GM12878 (cell line): ENCODE measurements around the gene FANCG. TPM values are rescaled to one million over a fixed set of nuclear protein-coding genes. Genes with fewer than 3 reads are reported as not detected.

Source experiments
- ATAC-seq: fragments of 200-7000 bp; cut with Tn5 transposase; 3 replicates; pipeline ENCODE4 v1.9.1; 2020; ENCODE audit warnings: mild to moderate bottlenecking, moderate library complexity
- BruUV-seq: library from RNA; stranded (reverse); fragments of 400-500 nt; replicated peaks from 2 replicates; lab custom pipeline; 2021; lab: Mats Ljungman, UMichigan
- CTCF ChIA-PET: fragments of 300-600 bp; sonication (Branson Sonifier 250); formaldehyde crosslinking; extraction: SDS; loops from one replicate; lab custom pipeline; 2021; ENCODE audit warnings: inconsistent platforms; lab: Yijun Ruan, JAX
- POLR2A ChIA-PET: fragments of 350-600 bp; formaldehyde crosslinking; extraction: SDS; loops from one replicate; lab custom pipeline; 2021; ENCODE audit warnings: inconsistent platforms; lab: Charles Lee
- RAD21 ChIA-PET: fragments of 300-600 bp; sonication (Branson Sonifier 250); formaldehyde crosslinking; loops from one replicate; lab custom pipeline; 2023; ENCODE audit warnings: antibody characterized with exemption; ENCODE audit not compliant: unreplicated experiment; lab: Charles Lee
- SMC1A ChIA-PET: fragments of 300-600 bp; sonication (Branson Sonifier 250); formaldehyde crosslinking; loops from one replicate; lab custom pipeline; 2023; ENCODE audit not compliant: unreplicated experiment, uncharacterized antibody; lab: Charles Lee
- DNase-seq: peaks from one replicate; pipeline ENCODE4 v3.0.0-alpha.2; 2011; ENCODE audit warnings: low read depth, low spot score
- FAIRE-seq: peaks from 3 replicates; lab custom pipeline; 2011; peaks lifted over from hg19 to GRCh38; lab: Jason Lieb, UNC
- H2AFZ ChIP-seq: 2 replicates; pipeline ENCODE4 v1.6.0; 2011; ENCODE audit warnings: low read depth, low read length, control low read depth; ENCODE audit not compliant: control insufficient read depth
- H3K27ac ChIP-seq: 2 replicates; pipeline ENCODE4 v1.5.1; 2011; ENCODE audit warnings: control low read depth; ENCODE audit not compliant: control insufficient read depth, insufficient read depth
- H3K27me3 ChIP-seq, 2 experiments: replicated peaks in 1 of 2; 2 replicates each; pipeline versions ENCODE4 v1.6.0 to v1.6.1; 2011; ENCODE audit warnings: low read length in 1 of 2; ENCODE audit not compliant: control insufficient read depth in 2 of 2, insufficient read depth in 2 of 2
- H3K36me3 ChIP-seq, 2 experiments: 2 replicates each; pipeline ENCODE4 v1.5.1; 2011; ENCODE audit warnings: low read length in 1 of 2; ENCODE audit not compliant: control insufficient read depth in 2 of 2, insufficient read depth in 2 of 2
- H3K4me1 ChIP-seq: 2 replicates; pipeline ENCODE4 v1.6.1; 2011; ENCODE audit warnings: mild to moderate bottlenecking, low read length, moderate library complexity, mixed read lengths; ENCODE audit not compliant: control insufficient read depth, insufficient read depth
- H3K4me2 ChIP-seq: 2 replicates; pipeline ENCODE4 v1.6.0; 2011; ENCODE audit warnings: control low read depth; ENCODE audit not compliant: control insufficient read depth, insufficient read depth
- H3K4me3 ChIP-seq: fragments of 200-600 bp; sonication (generic); 2 replicates; pipeline ENCODE4 v1.5.1; 2016
- H3K79me2 ChIP-seq: 2 replicates; pipeline ENCODE4 v1.6.0; 2011; ENCODE audit warnings: low read length; ENCODE audit not compliant: control insufficient read depth, insufficient read depth
- H3K9ac ChIP-seq: 2 replicates; pipeline ENCODE4 v1.8.0; 2011; ENCODE audit warnings: low read length, control low read depth, mixed read lengths; ENCODE audit not compliant: control insufficient read depth, insufficient read depth
- H3K9me3 ChIP-seq: replicated peaks from 3 replicates; pipeline ENCODE4 v1.5.1; 2011; ENCODE audit warnings: mild to moderate bottlenecking, low read length; ENCODE audit not compliant: control insufficient read depth, insufficient read depth
- H4K20me1 ChIP-seq: 2 replicates; pipeline ENCODE4 v1.6.0; 2011; ENCODE audit not compliant: control insufficient read depth, insufficient read depth
- CREB1 ChIP-seq: IDR thresholded peaks from 2 replicates; pipeline ENCODE4 v1.6.1; 2012; ENCODE audit warnings: low read depth, mild to moderate bottlenecking, inconsistent platforms
- EP300 ChIP-seq, 2 experiments: fragments of 150-350 bp in 1 of 2; IDR thresholded peaks; 2 replicates each; pipeline ENCODE4 v1.6.1; 2011 to 2012; ENCODE audit warnings: low read depth in 2 of 2, low read length in 2 of 2, borderline replicate concordance in 1 of 2, improper control_type of control experiment in 1 of 2, inconsistent platforms in 1 of 2; ENCODE audit not compliant: control insufficient read depth in 1 of 2
- HCFC1 ChIP-seq: fragments of 150-350 bp; IDR thresholded peaks from 2 replicates; pipeline ENCODE4 v1.6.1; 2014; ENCODE audit warnings: low read length
- LARP7 ChIP-seq: fragments of 450-650 bp; IDR thresholded peaks from 2 replicates; pipeline ENCODE4 v1.6.1; 2017; ENCODE audit warnings: mild to moderate bottlenecking
- ZNF384 ChIP-seq: IDR thresholded peaks from 2 replicates; pipeline ENCODE4 v1.6.1; 2012; ENCODE audit warnings: low read depth, mild to moderate bottlenecking, low read length, improper control_type of control experiment, borderline replicate concordance
- WGBS: methylation state at CpG from one replicate; pipeline ENCODE4 v1.1.6; 2016; ENCODE audit warnings: low lambda C conversion rate; ENCODE audit not compliant: insufficient replicate concordance, insufficient coverage; ENCODE audit errors: missing lambda C conversion rate; 5-methylcytosine and 5-hydroxymethylcytosine counted together
- in situ Hi-C: fragments of 300-500 bp; cut with MboI; formaldehyde crosslinking; loops from 9 replicates; pipeline ENCODE4 v1.14.3; 2018; ENCODE audit warnings: mixed read lengths
- intact Hi-C: fragments of 100-400 bp; cut with micrococcal nuclease; formaldehyde crosslinking; loops from one replicate; pipeline ENCODE4 v1.14.2; 2022; ENCODE audit not compliant: unreplicated experiment
- polyA plus RNA-seq, 11 experiments: library from polyadenylated mRNA; depleted of rRNA in 4 of 11; unstranded in 6 of 11; stranded (reverse) in 5 of 11; fragments of >200 nt; fragmentation: Nextera tagmentation in 4 of 11; fragmentation: Illumina TruSeq in 1 of 11; extraction: Ambion mirVana in 4 of 11; extraction: Trizol in 1 of 11; gene quantifications; 1 replicate in 1 of 11; 2 replicates in 10 of 11; pipeline versions ENCODE4 v1.2.1 to v1.2.3, GENCODE V29; 2011 to 2016; ENCODE audit warnings: inconsistent platforms in 2 of 11, missing spikeins in 2 of 11, low read depth in 1 of 11
- total RNA-seq, 4 experiments: library from RNA; depleted of rRNA in 3 of 4; stranded (reverse); fragments of >200 nt in 3 of 4; fragmentation: Illumina TruSeq in 1 of 4; extraction: Trizol in 1 of 4; gene quantifications; 2 replicates each; pipeline versions ENCODE4 v1.2.1 to v1.2.3, GENCODE V29; 2013 to 2021
- TF ChIP-seq, protein P1 (sequence below): fragments of 150-350 bp; IDR thresholded peaks from 2 replicates; pipeline ENCODE4 v1.6.1; 2014; ENCODE audit warnings: mild to moderate bottlenecking, low read depth, low read length
- TF ChIP-seq, protein P2 (sequence below): fragments of 450-650 bp; IDR thresholded peaks from 2 replicates; pipeline ENCODE4 v1.6.1; 2017; ENCODE audit warnings: low read depth, mild to moderate bottlenecking, moderate library complexity
- TF ChIP-seq, protein P3 (sequence below): fragments of 450-650 bp; IDR thresholded peaks from 2 replicates; pipeline ENCODE4 v1.6.1; 2016; ENCODE audit warnings: mild to moderate bottlenecking
- TF ChIP-seq, protein P4 (sequence below), 3 experiments: IDR thresholded peaks in 2 of 3; conservative IDR thresholded peaks in 1 of 3; 2 replicates each; pipeline ENCODE4 v1.5.1; 2011; ENCODE audit warnings: low read depth in 3 of 3, low read length in 3 of 3, mild to moderate bottlenecking in 3 of 3, control low read depth in 2 of 3, moderate library complexity in 2 of 3, inconsistent platforms in 1 of 3, mixed read lengths in 1 of 3; ENCODE audit not compliant: control insufficient read depth in 2 of 3, insufficient read depth in 1 of 3; ENCODE audit errors: extremely low read depth in 1 of 3

Gene FANCG
- total and polyA plus RNA-seq, 10 of the 15 experiments (the other 5 are each of a cell fraction or from before 2014, with no cell fraction given): 16.4 to 78.7 (median 45.4) TPM

DNA sequence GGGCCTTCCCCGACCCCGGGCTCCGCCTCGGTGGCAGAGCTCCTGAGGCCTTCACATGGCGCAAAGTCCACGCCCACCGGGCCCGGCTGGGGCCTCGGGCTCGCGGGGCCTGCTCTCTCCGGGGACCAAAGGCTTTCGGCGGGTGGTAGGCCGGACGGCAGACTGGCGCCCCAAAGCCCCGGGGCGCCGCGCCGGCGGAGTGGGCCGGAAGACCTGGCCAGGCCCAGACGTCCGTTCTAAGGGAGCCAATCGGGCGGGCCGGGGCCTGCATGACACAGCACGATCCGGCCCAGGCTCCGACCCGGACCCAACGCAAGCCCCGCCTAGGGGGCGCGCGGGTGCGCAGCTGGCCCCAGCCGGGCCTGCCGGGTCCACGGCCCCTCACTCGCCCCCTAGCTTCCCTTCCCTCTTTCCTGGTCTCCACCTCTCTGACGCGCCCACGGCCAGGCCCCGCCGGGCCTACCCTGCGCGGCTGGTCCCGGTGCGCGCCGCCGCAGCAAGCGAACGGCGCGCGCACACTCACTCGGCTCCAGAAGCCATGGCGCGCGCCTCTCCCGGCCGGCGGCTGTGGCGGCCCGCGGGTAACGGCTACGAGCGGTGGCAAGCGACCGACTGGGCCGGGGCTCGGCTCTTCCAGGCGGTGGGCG, 7.8 kb downstream of the FANCG start (continued):
- TF ChIP-seq EP300 (IDR thresholded peaks at IDR 0.05; ENCODE audit: borderline replicate concordance in 1 of 2, control insufficient read depth in 1 of 2, low read depth in 2 of 2, low read length in 2 of 2): no peak
- TF ChIP-seq, protein P1, sequence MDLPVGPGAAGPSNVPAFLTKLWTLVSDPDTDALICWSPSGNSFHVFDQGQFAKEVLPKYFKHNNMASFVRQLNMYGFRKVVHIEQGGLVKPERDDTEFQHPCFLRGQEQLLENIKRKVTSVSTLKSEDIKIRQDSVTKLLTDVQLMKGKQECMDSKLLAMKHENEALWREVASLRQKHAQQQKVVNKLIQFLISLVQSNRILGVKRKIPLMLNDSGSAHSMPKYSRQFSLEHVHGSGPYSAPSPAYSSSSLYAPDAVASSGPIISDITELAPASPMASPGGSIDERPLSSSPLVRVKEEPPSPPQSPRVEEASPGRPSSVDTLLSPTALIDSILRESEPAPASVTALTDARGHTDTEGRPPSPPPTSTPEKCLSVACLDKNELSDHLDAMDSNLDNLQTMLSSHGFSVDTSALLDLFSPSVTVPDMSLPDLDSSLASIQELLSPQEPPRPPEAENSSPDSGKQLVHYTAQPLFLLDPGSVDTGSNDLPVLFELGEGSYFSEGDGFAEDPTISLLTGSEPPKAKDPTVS: no peak
- TF ChIP-seq CREB1: peak; percentile 37; the same call in 1 of the 2 replicates
- TF ChIP-seq HCFC1: peak; percentile 7; the same call in 1 of the 2 replicates
- TF ChIP-seq, all 136 proteins: peak for 27

DNA sequence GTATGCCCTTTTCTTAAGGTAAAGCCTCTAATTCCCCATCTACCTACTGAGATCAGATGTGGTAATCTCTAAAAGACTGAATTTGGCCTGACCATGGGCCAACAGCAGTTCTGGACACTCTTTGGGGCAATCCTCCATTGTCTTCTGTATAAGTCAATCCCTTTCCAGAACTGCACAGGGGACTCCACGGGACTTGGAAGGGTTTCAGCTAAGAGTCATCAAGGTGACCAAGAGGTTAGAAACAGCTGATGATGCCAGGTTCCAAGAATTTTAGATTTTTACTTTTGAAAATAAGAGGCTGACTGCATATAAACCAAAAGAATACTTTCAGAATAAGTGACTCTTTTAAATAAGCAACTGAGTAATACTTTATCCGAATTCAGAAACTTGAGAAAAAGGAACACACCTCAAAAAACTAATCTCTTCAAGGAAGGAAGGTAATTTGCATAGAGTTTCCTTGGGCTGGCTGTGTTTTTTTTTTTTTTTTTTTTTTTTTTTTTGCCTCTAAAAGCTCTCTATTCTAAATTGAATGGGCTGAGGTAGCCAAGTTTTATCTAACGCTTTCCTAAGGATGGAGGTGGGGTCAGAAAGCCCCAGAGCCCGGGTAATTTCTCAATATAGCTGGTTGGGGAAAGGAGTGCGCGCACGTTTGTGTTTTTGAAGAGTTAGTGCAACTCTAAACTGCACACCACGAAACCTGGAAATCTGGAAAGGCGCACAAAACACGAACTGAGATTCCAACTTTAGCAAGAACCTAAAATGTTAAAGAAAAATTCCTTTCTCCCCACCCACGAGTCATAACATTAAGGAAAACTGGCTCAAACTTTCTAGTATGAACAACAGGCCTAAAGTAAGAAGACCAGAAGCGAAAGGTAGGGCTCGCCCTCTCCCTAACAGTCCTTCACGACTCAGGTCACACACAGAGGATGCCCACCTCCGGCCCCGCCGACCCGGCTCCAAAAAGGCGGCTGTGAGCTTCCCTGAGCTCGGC, 8.6 kb downstream of the FANCG start:
- ATAC-seq (no peak), FAIRE-seq (no peak), DNase-seq (no peak)
- Histone ChIP-seq H2AFZ (no peak overlapping the region), H3K79me2 (peaks cover 57% of the 10 kb centered on the region), H4K20me1 (peaks cover 30% of the 10 kb centered on the region), H3K4me1 (peaks cover 12% of the 10 kb centered on the region), H3K4me3 (peak overlapping the region; percentile 78), H3K36me3 (peaks cover 7 to 32% of the 10 kb centered on the region in 2 experiments; a peak in 3 of 4 replicates), H3K4me2 (peak overlapping the region; percentile 83), H3K9ac (peak overlapping the region; percentile 81), H3K27ac (peak overlapping the region; percentile 88), H3K9me3 (no peaks in the 10 kb centered on the region), H3K27me3 (no peaks in the 10 kb centered on the region)
- ChIA-PET CTCF (interaction anchor here (1.0 to 2.7 kb wide), 12 partner anchors 8 to 576 kb away, joined by 3 to 29 read pairs (median 7); partner anchors contain the start of genes FANCG, PIGO and STOML2), POLR2A (interaction anchor here (0.5 to 2.6 kb wide), 14 partner anchors 9 to 1774 kb away, joined by 3 to 31 read pairs (median 4); partner anchors contain the start of genes FANCG and STOML2), RAD21 (interaction anchor here (0.9 to 2.5 kb wide), 9 partner anchors 9 to 79 kb away, joined by 3 to 11 read pairs (median 5); partner anchors contain the start of genes ATOSB, FANCG, PIGO and STOML2), SMC1A (interaction anchor here (1.0 to 3.3 kb wide), 6 partner anchors 10 to 87 kb away, joined by 3 to 19 read pairs (median 8); partner anchors contain the start of genes FANCG and PIGO)
- WGBS: under 1% methylated on average over 20 of the region's 20 CpGs
- in situ Hi-C loops: no loop called here
- TF ChIP-seq, protein P2, sequence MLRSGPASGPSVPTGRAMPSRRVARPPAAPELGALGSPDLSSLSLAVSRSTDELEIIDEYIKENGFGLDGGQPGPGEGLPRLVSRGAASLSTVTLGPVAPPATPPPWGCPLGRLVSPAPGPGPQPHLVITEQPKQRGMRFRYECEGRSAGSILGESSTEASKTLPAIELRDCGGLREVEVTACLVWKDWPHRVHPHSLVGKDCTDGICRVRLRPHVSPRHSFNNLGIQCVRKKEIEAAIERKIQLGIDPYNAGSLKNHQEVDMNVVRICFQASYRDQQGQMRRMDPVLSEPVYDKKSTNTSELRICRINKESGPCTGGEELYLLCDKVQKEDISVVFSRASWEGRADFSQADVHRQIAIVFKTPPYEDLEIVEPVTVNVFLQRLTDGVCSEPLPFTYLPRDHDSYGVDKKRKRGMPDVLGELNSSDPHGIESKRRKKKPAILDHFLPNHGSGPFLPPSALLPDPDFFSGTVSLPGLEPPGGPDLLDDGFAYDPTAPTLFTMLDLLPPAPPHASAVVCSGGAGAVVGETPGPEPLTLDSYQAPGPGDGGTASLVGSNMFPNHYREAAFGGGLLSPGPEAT: peak; percentile 4; the same call in 1 of the 2 replicates
- TF ChIP-seq ZNF384 (peak; percentile 82), CREB1 (peak; percentile 18; the same call in 1 of the 2 replicates), LARP7 (no peak)
- TF ChIP-seq, protein P3, sequence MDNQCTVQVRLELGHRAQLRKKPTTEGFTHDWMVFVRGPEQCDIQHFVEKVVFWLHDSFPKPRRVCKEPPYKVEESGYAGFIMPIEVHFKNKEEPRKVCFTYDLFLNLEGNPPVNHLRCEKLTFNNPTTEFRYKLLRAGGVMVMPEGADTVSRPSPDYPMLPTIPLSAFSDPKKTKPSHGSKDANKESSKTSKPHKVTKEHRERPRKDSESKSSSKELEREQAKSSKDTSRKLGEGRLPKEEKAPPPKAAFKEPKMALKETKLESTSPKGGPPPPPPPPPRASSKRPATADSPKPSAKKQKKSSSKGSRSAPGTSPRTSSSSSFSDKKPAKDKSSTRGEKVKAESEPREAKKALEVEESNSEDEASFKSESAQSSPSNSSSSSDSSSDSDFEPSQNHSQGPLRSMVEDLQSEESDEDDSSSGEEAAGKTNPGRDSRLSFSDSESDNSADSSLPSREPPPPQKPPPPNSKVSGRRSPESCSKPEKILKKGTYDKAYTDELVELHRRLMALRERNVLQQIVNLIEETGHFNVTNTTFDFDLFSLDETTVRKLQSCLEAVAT: 0 out of 2 replicates have a peak, but pooled peaks have one; percentile 47
- TF ChIP-seq, protein P4, sequence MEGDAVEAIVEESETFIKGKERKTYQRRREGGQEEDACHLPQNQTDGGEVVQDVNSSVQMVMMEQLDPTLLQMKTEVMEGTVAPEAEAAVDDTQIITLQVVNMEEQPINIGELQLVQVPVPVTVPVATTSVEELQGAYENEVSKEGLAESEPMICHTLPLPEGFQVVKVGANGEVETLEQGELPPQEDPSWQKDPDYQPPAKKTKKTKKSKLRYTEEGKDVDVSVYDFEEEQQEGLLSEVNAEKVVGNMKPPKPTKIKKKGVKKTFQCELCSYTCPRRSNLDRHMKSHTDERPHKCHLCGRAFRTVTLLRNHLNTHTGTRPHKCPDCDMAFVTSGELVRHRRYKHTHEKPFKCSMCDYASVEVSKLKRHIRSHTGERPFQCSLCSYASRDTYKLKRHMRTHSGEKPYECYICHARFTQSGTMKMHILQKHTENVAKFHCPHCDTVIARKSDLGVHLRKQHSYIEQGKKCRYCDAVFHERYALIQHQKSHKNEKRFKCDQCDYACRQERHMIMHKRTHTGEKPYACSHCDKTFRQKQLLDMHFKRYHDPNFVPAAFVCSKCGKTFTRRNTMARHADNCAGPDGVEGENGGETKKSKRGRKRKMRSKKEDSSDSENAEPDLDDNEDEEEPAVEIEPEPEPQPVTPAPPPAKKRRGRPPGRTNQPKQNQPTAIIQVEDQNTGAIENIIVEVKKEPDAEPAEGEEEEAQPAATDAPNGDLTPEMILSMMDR (IDR thresholded peaks at IDR 0.05 in 2 of 3, conservative IDR thresholded peaks at IDR 0.05 in 1 of 3; ENCODE audit: control insufficient read depth in 2 of 3, extremely low read depth in 1 of 3, insufficient read depth in 1 of 3, low read depth in 3 of 3, low read length in 3 of 3): no peak
- TSS peak; percentile 55 for BruUV-seq
- intact Hi-C loops: loop anchor here (5.0 to 10.0 kb wide), 3 partner anchors 41 to 654 kb away; partner anchors contain the start of gene DNAJB5
